K562 (cell line): ENCODE measurements around the gene COL13A1. TPM values are rescaled to one million over a fixed set of nuclear protein-coding genes. Genes with fewer than 3 reads are reported as not detected.

Experiments used
- ATAC-seq: fragments of 200-7000 bp; cut with Tn5 transposase; 3 replicates; pipeline ENCODE4 v1.9.1; 2020; ENCODE audit warnings: moderate library complexity
- BruUV-seq: library from RNA; stranded (reverse); fragments of 400-500 nt; replicated peaks from 2 replicates; lab custom pipeline; 2021; lab: Mats Ljungman, UMichigan
- CTCF ChIA-PET: fragments of 300-600 bp; formaldehyde crosslinking; extraction: SDS; loops from one replicate; lab custom pipeline; 2021; ENCODE audit warnings: low intra/inter-chr PET ratio; lab: Yijun Ruan, JAX
- POLR2A ChIA-PET: fragments of 300-600, 350-650 bp; sonication (Branson Sonifier 250); formaldehyde crosslinking; extraction: SDS; loops from one replicate; lab custom pipeline; 2021; ENCODE audit warnings: antibody characterized with exemption, inconsistent platforms; lab: Yijun Ruan, JAX
- DNase-seq, 4 experiments: peaks; one replicate each; pipeline versions ENCODE4 v3.0.0 to v3.0.0-alpha.2; 2011 to 2018; ENCODE audit warnings: low spot score in 3 of 4, mixed read lengths in 3 of 4; ENCODE audit errors: extremely low read depth in 1 of 4
- FAIRE-seq: peaks from 2 replicates; lab custom pipeline; 2011; peaks lifted over from hg19 to GRCh38; lab: Jason Lieb, UNC
- H2AFZ ChIP-seq: 2 replicates; pipeline ENCODE4 v1.6.0; 2011; ENCODE audit warnings: low read depth, low read length, control low read depth, inconsistent platforms
- H3K27ac ChIP-seq: fragments of 200-600 bp; 3 replicates; pipeline ENCODE4 v1.8.0; 2011; ENCODE audit warnings: low read depth, mild to moderate bottlenecking, control low read depth, inconsistent platforms, low read length, moderate library complexity, mixed read lengths; ENCODE audit errors: extremely low read depth
- H3K27me3 ChIP-seq, 2 experiments: fragments of 300-600 bp in 1 of 2; 2 replicates in 1 of 2; 3 replicates in 1 of 2; pipeline versions ENCODE4 v1.6.0 to v1.8.0; 2011; ENCODE audit warnings: inconsistent platforms in 2 of 2, low read length in 2 of 2, mild to moderate bottlenecking in 1 of 2, mixed read lengths in 1 of 2, moderate library complexity in 1 of 2; ENCODE audit not compliant: control insufficient read depth in 2 of 2, insufficient read depth in 2 of 2
- H3K36me3 ChIP-seq: fragments of 300-600 bp; 3 replicates; pipeline ENCODE4 v1.8.0; 2011; ENCODE audit warnings: mild to moderate bottlenecking, low read length, inconsistent platforms; ENCODE audit not compliant: control insufficient read depth, insufficient read depth
- H3K4me1 ChIP-seq, 2 experiments: fragments of 200-600 bp in 1 of 2; replicated peaks in 1 of 2; 2 replicates in 1 of 2; 3 replicates in 1 of 2; pipeline versions ENCODE4 v1.5.1 to v1.8.0; 2011; ENCODE audit warnings: inconsistent platforms in 2 of 2, low read length in 2 of 2, mild to moderate bottlenecking in 1 of 2, mixed read lengths in 1 of 2, moderate library complexity in 1 of 2; ENCODE audit not compliant: control insufficient read depth in 2 of 2, insufficient read depth in 2 of 2
- H3K4me2 ChIP-seq: 2 replicates; pipeline ENCODE4 v1.6.1; 2011; ENCODE audit warnings: low read length, control low read depth, inconsistent platforms, mixed read lengths; ENCODE audit not compliant: insufficient read depth
- H3K4me3 ChIP-seq: fragments of 200-600 bp; sonication (generic), shearing (Covaris generic); 2 replicates; pipeline ENCODE4 v1.5.1; 2016; ENCODE audit warnings: control low read depth, inconsistent platforms
- H3K79me2 ChIP-seq: fragments of 200-600 bp; 3 replicates; pipeline ENCODE4 v1.8.0; 2011; ENCODE audit warnings: low read length, inconsistent platforms; ENCODE audit not compliant: control insufficient read depth, insufficient read depth
- H3K9ac ChIP-seq, 2 experiments: 2 replicates each; pipeline versions ENCODE4 v1.6.0 to v1.6.1; 2011; ENCODE audit warnings: low read depth in 2 of 2, low read length in 2 of 2, control low read depth in 1 of 2, inconsistent platforms in 1 of 2, mild to moderate bottlenecking in 1 of 2, mixed read lengths in 1 of 2; ENCODE audit not compliant: insufficient read depth in 1 of 2
- H3K9me1 ChIP-seq: one replicate; pipeline ENCODE4 v1.6.0; 2011; ENCODE audit warnings: inconsistent platforms, mild to moderate bottlenecking, low read length, moderate library complexity; ENCODE audit not compliant: control insufficient read depth, insufficient read depth
- H3K9me3 ChIP-seq: replicated peaks from 2 replicates; pipeline ENCODE4 v1.5.1; 2011; ENCODE audit warnings: low read depth, low read length, inconsistent platforms; ENCODE audit not compliant: control insufficient read depth, insufficient read depth
- H4K20me1 ChIP-seq: replicated peaks from 2 replicates; pipeline ENCODE4 v1.6.1; 2011; ENCODE audit warnings: low read length, inconsistent platforms, mixed read lengths; ENCODE audit not compliant: control insufficient read depth, insufficient read depth
- ETV6 ChIP-seq, 3 experiments: fragments of 150-350 bp in 1 of 3; sonication (generic) in 1 of 3; formaldehyde crosslinking in 1 of 3; IDR thresholded peaks; 2 replicates each; pipeline versions ENCODE4 v1.6.1 to v1.8.0; 2014 to 2022; ENCODE audit warnings: borderline replicate concordance in 2 of 3, low read depth in 2 of 3, antibody characterized with exemption in 1 of 3, low read length in 1 of 3, mild to moderate bottlenecking in 1 of 3, missing genetic modification reagents in 1 of 3
- HMGN3 ChIP-seq: IDR thresholded peaks from 2 replicates; pipeline ENCODE4 v1.6.1; 2011; ENCODE audit warnings: borderline replicate concordance, low read depth, mild to moderate bottlenecking, mixed read lengths, low read length; ENCODE audit not compliant: insufficient read length; ENCODE audit errors: extremely low read depth
- JUN ChIP-seq, 2 experiments: sonication (generic) in 1 of 2; formaldehyde crosslinking in 1 of 2; IDR thresholded peaks; 2 replicates each; pipeline versions ENCODE4 v1.6.1 to v1.8.0; 2012 to 2022; ENCODE audit warnings: borderline replicate concordance in 2 of 2, mild to moderate bottlenecking in 2 of 2, improper control_type of control experiment in 1 of 2, low read depth in 1 of 2, low read length in 1 of 2, missing genetic modification reagents in 1 of 2
- LEF1 ChIP-seq: fragments of 450-650 bp; IDR thresholded peaks from 2 replicates; pipeline ENCODE4 v1.6.1; 2016; ENCODE audit warnings: mild to moderate bottlenecking
- MTA1 ChIP-seq: fragments of 450-650 bp; IDR thresholded peaks from 2 replicates; pipeline ENCODE4 v1.6.1; 2017; ENCODE audit warnings: borderline replicate concordance
- MYBL2 ChIP-seq, 2 experiments: fragments of 450-650 bp in 1 of 2; sonication (generic) in 1 of 2; formaldehyde crosslinking in 1 of 2; IDR thresholded peaks; 2 replicates each; pipeline versions ENCODE4 v1.6.1 to v1.8.1; 2017 to 2022; ENCODE audit warnings: borderline replicate concordance in 1 of 2, inconsistent platforms in 1 of 2, low read depth in 1 of 2, mild to moderate bottlenecking in 1 of 2, missing genetic modification reagents in 1 of 2, moderate library complexity in 1 of 2
- NFIC ChIP-seq: fragments of 450-650 bp; IDR thresholded peaks from 2 replicates; pipeline ENCODE4 v1.6.1; 2017; ENCODE audit warnings: mild to moderate bottlenecking, inconsistent platforms
- PPARD ChIP-seq: fragments of 250-450 bp; sonication (Bioruptor Pico); IDR thresholded peaks from 2 replicates; pipeline ENCODE4 v1.8.0; 2022; ENCODE audit warnings: inconsistent platforms, mild to moderate bottlenecking, moderate library complexity
- SIX5 ChIP-seq, 2 experiments: IDR thresholded peaks; 2 replicates each; pipeline ENCODE4 v1.6.1; 2011; ENCODE audit warnings: low read length in 2 of 2, borderline replicate concordance in 1 of 2, low read depth in 1 of 2, mild to moderate bottlenecking in 1 of 2, moderate library complexity in 1 of 2; ENCODE audit not compliant: insufficient read depth in 1 of 2
- SMAD4 ChIP-seq: fragments of 250-450 bp; sonication (Bioruptor Pico); conservative IDR thresholded peaks from 2 replicates; pipeline ENCODE4 v1.8.0; 2021; ENCODE audit warnings: inconsistent platforms, mild to moderate bottlenecking, moderate library complexity
- TCF7 ChIP-seq: sonication (generic); IDR thresholded peaks from 2 replicates; pipeline ENCODE4 v1.6.1; 2016; ENCODE audit warnings: antibody characterized with exemption, borderline replicate concordance
- ZNF224 ChIP-seq: sonication (generic); formaldehyde crosslinking; IDR thresholded peaks from 2 replicates; pipeline ENCODE4 v1.8.0; 2022; ENCODE audit warnings: mild to moderate bottlenecking, missing genetic modification reagents
- WGBS: fragments of 100-300 bp; shearing (Covaris generic); methylation state at CpG from one replicate; pipeline ENCODE4 v1.1.6; 2016; ENCODE audit warnings: low coverage, mixed read lengths; ENCODE audit not compliant: insufficient coverage; ENCODE audit errors: missing lambda C conversion rate; 5-methylcytosine and 5-hydroxymethylcytosine counted together
- in situ Hi-C: fragments of 300-500 bp; cut with MboI; formaldehyde crosslinking; loops from 4 replicates; pipeline ENCODE4 v1.15.0; 2018; ENCODE audit warnings: inconsistent platforms, mixed read lengths
- intact Hi-C: fragments of 100-400 bp; cut with micrococcal nuclease; formaldehyde crosslinking; loops from 2 replicates; pipeline ENCODE4 v1.14.2; 2022
- polyA plus RNA-seq, 8 experiments: library from polyadenylated mRNA; depleted of rRNA in 4 of 8; stranded (reverse) in 5 of 8; unstranded in 3 of 8; fragments of >200 nt; fragmentation: Nextera tagmentation in 2 of 8; fragmentation: Illumina TruSeq in 1 of 8; extraction: Ambion mirVana in 2 of 8; extraction: Trizol in 1 of 8; gene quantifications; 2 replicates each; pipeline versions ENCODE4 v1.2.1 to v1.2.3, GENCODE V29; 2011 to 2014; ENCODE audit warnings: inconsistent platforms in 1 of 8, missing spikeins in 1 of 8
- total RNA-seq, 7 experiments: library from RNA; depleted of rRNA in 6 of 7; stranded (reverse); fragments of >200 nt in 6 of 7; fragmentation: Illumina TruSeq in 2 of 7; extraction: Trizol in 2 of 7; gene quantifications; 2 replicates each; pipeline versions ENCODE4 v1.2.1 to v1.2.3, GENCODE V29; 2011 to 2021; ENCODE audit warnings: low replicate concordance in 1 of 7

The COL13A1 gene
- total and polyA plus RNA-seq, 9 of the 15 experiments (the other 6 are each of a cell fraction or from before 2014, with no cell fraction given), result not detected

- Histone ChIP-seq H3K9ac (no peak overlapping the region), H3K27ac (no peak overlapping the region), H2AFZ (no peak overlapping the region), H3K79me2 (no peaks in the 10 kb centered on the region), H3K4me2 (no peak overlapping the region), H3K4me1 (no peaks in the 10 kb centered on the region), H3K4me3 (no peak overlapping the region), H3K9me1 (peaks cover 5% of the 10 kb centered on the region), H3K36me3 (no peaks in the 10 kb centered on the region), H3K9me3 (no peaks in the 10 kb centered on the region), H4K20me1 (peaks cover 5% of the 10 kb centered on the region; the same call in 1 of the 2 replicates), H3K27me3 (peaks cover 3 to 44% of the 10 kb centered on the region in 2 experiments; a peak in 4 of 5 replicates)
- DNase-seq (no peak), ATAC-seq (no peak), FAIRE-seq (no peak)
- no TSS peak for BruUV-seq
- intact Hi-C loops, result no loop called here
- POLR2A ChIA-PET, result interaction anchor here (0.6 to 1.4 kb wide), 3 partner anchors 8 to 12 kb away, joined by 3 to 4 read pairs (median 4); no protein-coding TSS in a partner anchor
- no peak for TF ChIP-seq JUN (IDR thresholded peaks at IDR 0.05; ENCODE audit: borderline replicate concordance, low read depth, low read length)
- TF ChIP-seq JUN (CRISPR knock-in tag; IDR thresholded peaks at IDR 0.05; ENCODE audit: borderline replicate concordance), result no peak
- CTCF ChIA-PET, result no interaction called here
- in situ Hi-C loops, result no loop called here
- WGBS, result 3% methylated on average over 2 of the region's 2 CpGs
These were observed 17.1 kb downstream of the COL13A1 start for GRCh38 chr10:69818676-69819239.

DNA sequence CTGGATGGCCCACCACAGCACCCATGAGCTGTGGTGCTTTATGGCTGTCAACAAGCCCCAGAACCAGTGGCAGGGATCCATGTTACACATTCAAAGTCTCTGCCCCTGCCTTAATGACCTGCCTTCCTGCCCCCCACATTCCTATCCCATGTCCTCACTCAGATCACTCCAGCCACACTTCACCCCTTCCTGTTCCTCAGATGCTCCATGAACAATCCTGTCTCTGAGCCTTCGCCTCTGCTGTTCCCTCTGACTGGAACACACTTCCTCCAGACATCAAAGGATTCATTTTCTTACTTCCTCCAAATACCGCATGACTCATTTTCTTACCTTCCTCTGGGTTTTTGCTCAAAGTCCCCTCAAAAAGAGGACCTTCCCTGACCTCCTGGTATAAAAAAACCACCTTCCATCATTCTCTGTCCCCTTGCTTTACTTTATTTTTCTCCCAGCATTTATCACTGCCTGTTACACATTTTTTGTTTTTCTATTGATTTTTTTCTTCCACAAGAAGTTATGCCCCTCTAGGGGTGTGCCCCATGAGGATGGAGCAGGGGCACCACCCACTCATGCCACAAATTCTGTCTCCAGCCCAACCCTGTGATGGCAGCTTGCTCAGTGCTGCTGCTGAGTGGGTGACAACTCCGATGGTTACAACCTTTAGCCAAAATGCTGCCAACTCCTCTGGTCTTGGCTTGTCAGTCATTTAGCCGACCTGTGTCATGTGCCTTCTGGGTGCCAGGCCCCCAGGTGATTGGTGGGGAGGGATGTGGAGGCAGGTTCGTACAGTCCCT is 18.2 kb downstream of the COL13A1 start:
- intact Hi-C loops (no loop called here), in situ Hi-C loops (no loop called here)
- Histone ChIP-seq H3K27me3 (peaks cover 3 to 44% of the 10 kb centered on the region in 2 experiments; a peak in 4 of 5 replicates), H2AFZ (no peak overlapping the region), H3K27ac (no peak overlapping the region), H3K79me2 (no peaks in the 10 kb centered on the region), H3K9ac (no peak overlapping the region), H3K4me1 (no peaks in the 10 kb centered on the region), H3K4me3 (no peak overlapping the region), H3K36me3 (no peaks in the 10 kb centered on the region), H3K9me1 (peaks cover 5% of the 10 kb centered on the region), H3K9me3 (no peaks in the 10 kb centered on the region), H3K4me2 (no peak overlapping the region), H4K20me1 (peaks cover 5% of the 10 kb centered on the region; the same call in 1 of the 2 replicates)
- POLR2A ChIA-PET, result interaction anchor here (0.5 to 0.8 kb wide), 3 partner anchors 13 to 1498 kb away, joined by 3 to 4 read pairs (median 3); no protein-coding TSS in a partner anchor
- ATAC-seq (no peak), DNase-seq (no peak), FAIRE-seq (no peak)
- CTCF ChIA-PET, result no interaction called here
- TF ChIP-seq ZNF224, result no peak
- TF ChIP-seq LEF1, result peak; percentile 71
- no peak for TF ChIP-seq PPARD (CRISPR knock-in tag)
- no peak for TF ChIP-seq SMAD4
- TF ChIP-seq NFIC, result no peak
- no peak for TF ChIP-seq SIX5 (IDR thresholded peaks at IDR 0.05; ENCODE audit: borderline replicate concordance in 1 of 2, insufficient read depth in 1 of 2, low read depth in 1 of 2, low read length in 2 of 2)
- no peak for TF ChIP-seq HMGN3
- TF ChIP-seq ETV6 (IDR thresholded peaks at IDR 0.05; ENCODE audit: borderline replicate concordance in 1 of 2, low read depth in 2 of 2, low read length in 1 of 2), result peak in 1 of 2 experiments; percentile 67; a peak in 1 of 4 replicates
- no peak for TF ChIP-seq ETV6 (CRISPR knock-in tag; IDR thresholded peaks at IDR 0.05; ENCODE audit: borderline replicate concordance)
- peak; percentile 58; the same call in 1 of the 2 replicates for TF ChIP-seq TCF7
- TF ChIP-seq MYBL2 (IDR thresholded peaks at IDR 0.05; ENCODE audit: low read depth), result no peak
- no peak for TF ChIP-seq MYBL2 (CRISPR knock-in tag; IDR thresholded peaks at IDR 0.05; ENCODE audit: borderline replicate concordance)
- no peak for TF ChIP-seq MTA1
- no TSS peak for BruUV-seq
- 0% methylated on average over 5 of the region's 5 CpGs for WGBS
